Endothelial cell of umbilical vein (primary cell): ENCODE data around the gene TP53BP1.

Source experiments
- GATA2 ChIP-seq: IDR thresholded peaks from 2 replicates; pipeline ENCODE4 v1.7.0; 2011; ENCODE audit warnings: low read depth, mild to moderate bottlenecking, moderate library complexity, mixed read lengths, low read length; ENCODE audit not compliant: insufficient read length, insufficient read depth
- JUN ChIP-seq: IDR thresholded peaks from 2 replicates; pipeline ENCODE4 v1.6.1; 2011; ENCODE audit warnings: borderline replicate concordance, low read depth; ENCODE audit not compliant: insufficient read length, insufficient read depth
- TF ChIP-seq, protein P1 (sequence below), 2 donors: IDR thresholded peaks; 1 replicate in 1 of 2; 2 replicates in 1 of 2; pipeline ENCODE4 v1.5.1; 2011; ENCODE audit warnings: low read length in 2 of 2, mild to moderate bottlenecking in 2 of 2, moderate library complexity in 2 of 2, control low read depth in 1 of 2, inconsistent platforms in 1 of 2, low read depth in 1 of 2; ENCODE audit not compliant: insufficient read depth in 1 of 2; ENCODE audit errors: extremely low read depth in 1 of 2

DNA sequence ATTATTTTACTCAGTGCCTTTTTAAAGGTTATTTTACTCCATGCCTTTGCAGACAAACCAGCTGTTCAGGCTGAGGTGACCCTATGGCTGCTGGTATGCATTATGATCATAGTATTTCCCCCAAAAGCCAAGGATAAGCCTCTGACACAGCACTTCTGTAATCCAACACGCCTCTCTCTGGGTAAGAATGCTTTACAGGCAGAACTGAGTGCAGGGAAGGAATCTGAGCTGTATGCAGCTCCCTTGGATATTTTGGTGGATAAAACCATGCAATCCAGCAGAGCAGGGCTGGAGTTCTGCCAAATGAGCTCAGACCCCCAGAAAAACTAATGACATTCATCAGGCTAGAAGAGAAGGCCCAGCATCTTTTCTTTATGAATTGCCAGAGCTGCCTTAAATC is 12.8 kb upstream of the TP53BP1 start:
- TF ChIP-seq, protein P1, sequence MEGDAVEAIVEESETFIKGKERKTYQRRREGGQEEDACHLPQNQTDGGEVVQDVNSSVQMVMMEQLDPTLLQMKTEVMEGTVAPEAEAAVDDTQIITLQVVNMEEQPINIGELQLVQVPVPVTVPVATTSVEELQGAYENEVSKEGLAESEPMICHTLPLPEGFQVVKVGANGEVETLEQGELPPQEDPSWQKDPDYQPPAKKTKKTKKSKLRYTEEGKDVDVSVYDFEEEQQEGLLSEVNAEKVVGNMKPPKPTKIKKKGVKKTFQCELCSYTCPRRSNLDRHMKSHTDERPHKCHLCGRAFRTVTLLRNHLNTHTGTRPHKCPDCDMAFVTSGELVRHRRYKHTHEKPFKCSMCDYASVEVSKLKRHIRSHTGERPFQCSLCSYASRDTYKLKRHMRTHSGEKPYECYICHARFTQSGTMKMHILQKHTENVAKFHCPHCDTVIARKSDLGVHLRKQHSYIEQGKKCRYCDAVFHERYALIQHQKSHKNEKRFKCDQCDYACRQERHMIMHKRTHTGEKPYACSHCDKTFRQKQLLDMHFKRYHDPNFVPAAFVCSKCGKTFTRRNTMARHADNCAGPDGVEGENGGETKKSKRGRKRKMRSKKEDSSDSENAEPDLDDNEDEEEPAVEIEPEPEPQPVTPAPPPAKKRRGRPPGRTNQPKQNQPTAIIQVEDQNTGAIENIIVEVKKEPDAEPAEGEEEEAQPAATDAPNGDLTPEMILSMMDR (IDR thresholded peaks at IDR 0.05; ENCODE audit: extremely low read depth in 1 of 2, insufficient read depth in 1 of 2, low read depth in 1 of 2, low read length in 2 of 2): no peak
- TF ChIP-seq GATA2 (no peak), JUN (no peak)
